Upper lobe of left lung (tissue), 4 donors: ENCODE data around the gene ECE1.

Experiments used
- CTCF ChIP-seq, 6 experiments: fragments of 450-650 bp in 4 of 6; fragments of 200-600 bp in 2 of 6; sonication (generic) in 2 of 6; IDR thresholded peaks; one replicate each; pipeline ENCODE4 v1.5.1; 2016 to 2019; ENCODE audit warnings: antibody characterized with exemption in 6 of 6
- POLR2A ChIP-seq, 4 donors: fragments of 450-650 bp; IDR thresholded peaks; one replicate each; pipeline ENCODE4 v1.5.1; 2016 to 2017; ENCODE audit warnings: antibody characterized with exemption in 4 of 4, mild to moderate bottlenecking in 2 of 4
- POLR2AphosphoS5 ChIP-seq, 2 donors: sonication (generic); formaldehyde crosslinking; IDR thresholded peaks; one replicate each; pipeline ENCODE4 v1.5.1; 2017; ENCODE audit warnings: antibody characterized with exemption in 2 of 2

DNA sequence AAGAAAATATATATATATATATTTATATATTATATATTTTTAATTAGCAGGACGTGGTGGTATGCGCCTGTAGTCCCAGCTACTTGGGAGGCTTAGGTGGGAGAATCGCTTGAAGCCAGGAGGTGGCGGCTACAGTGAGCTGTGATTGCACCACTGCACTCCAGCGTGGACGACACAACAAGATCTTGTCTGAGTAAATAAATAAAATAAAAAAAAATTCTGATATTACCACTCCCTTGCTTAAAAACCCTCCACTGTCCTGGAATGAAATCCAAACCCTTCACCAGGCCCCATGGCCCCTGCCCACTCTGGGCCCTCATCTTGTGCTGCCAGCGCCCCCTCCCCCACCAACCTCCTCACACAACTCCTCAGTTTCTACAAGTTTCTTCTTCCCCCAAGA lies 1.7 kb upstream of the ECE1 start:
- no peak for TF ChIP-seq POLR2A (IDR thresholded peaks at IDR 0.05)
- TF ChIP-seq CTCF (IDR thresholded peaks at IDR 0.05), result no peak
- TF ChIP-seq POLR2AphosphoS5 (IDR thresholded peaks at IDR 0.05), result no peak
